Neural cell (in vitro differentiated cells): ENCODE measurements around the gene HAUS3. TPM values are rescaled to one million over a fixed set of nuclear protein-coding genes. Genes with fewer than 3 reads are reported as not detected.

Experiments
- H2AFZ ChIP-seq: fragments of 200-600, 300-800 bp; sonication (generic), shearing (Covaris generic); 2 replicates; pipeline ENCODE4 v1.6.0; 2014; ENCODE audit warnings: low read depth, mild to moderate bottlenecking, antibody characterized with exemption, low read length, moderate library complexity
- H3F3A ChIP-seq: fragments of 200-600 bp; shearing (Covaris generic); 2 replicates; pipeline ENCODE4 v1.6.1; 2016; ENCODE audit warnings: mild to moderate bottlenecking, moderate library complexity, mixed read lengths, antibody characterized with exemption, low read length; ENCODE audit not compliant: insufficient read depth, poor library complexity, severe bottlenecking
- H3K27ac ChIP-seq: fragments of 200-600, 300-800 bp; sonication (generic), shearing (Covaris generic); 2 replicates; pipeline ENCODE4 v1.5.1; 2014; ENCODE audit warnings: mild to moderate bottlenecking, low read length, moderate library complexity
- H3K27me3 ChIP-seq: fragments of 300-800, 200-600 bp; sonication (generic), shearing (Covaris generic); 2 replicates; pipeline ENCODE4 v1.6.0; 2014; ENCODE audit warnings: mild to moderate bottlenecking, low read depth, low read length, moderate library complexity; ENCODE audit not compliant: insufficient read depth
- H3K36me3 ChIP-seq: fragments of 300-800, 200-600 bp; sonication (generic), shearing (Covaris generic); 2 replicates; pipeline ENCODE4 v1.5.1; 2014; ENCODE audit warnings: mild to moderate bottlenecking, antibody characterized with exemption, low read length, moderate library complexity; ENCODE audit not compliant: insufficient read depth
- H3K4me2 ChIP-seq: fragments of 300-800, 200-600 bp; sonication (generic), shearing (Covaris generic); 2 replicates; pipeline ENCODE4 v1.6.0; 2014; ENCODE audit warnings: mild to moderate bottlenecking, low read length
- H3K4me3 ChIP-seq: fragments of 300-800, 200-600 bp; sonication (generic), shearing (Covaris generic); 2 replicates; pipeline ENCODE4 v1.5.1; 2014; ENCODE audit warnings: mild to moderate bottlenecking, low read length, moderate library complexity
- H3K79me2 ChIP-seq: fragments of 200-600 bp; shearing (Covaris generic); replicated peaks from 2 replicates; pipeline ENCODE4 v1.6.0; 2014; ENCODE audit warnings: mild to moderate bottlenecking, low read length, moderate library complexity; ENCODE audit not compliant: insufficient read depth
- H3K9ac ChIP-seq: fragments of 300-800, 200-600 bp; sonication (generic), shearing (Covaris generic); 2 replicates; pipeline ENCODE4 v1.6.1; 2016; ENCODE audit warnings: mild to moderate bottlenecking, low read length, mixed read lengths
- H3K9me2 ChIP-seq: fragments of 200-600 bp; shearing (Covaris generic); 2 replicates; pipeline ENCODE4 v1.6.1; 2016; ENCODE audit warnings: mild to moderate bottlenecking, low read length, mixed read lengths; ENCODE audit not compliant: insufficient read depth
- H3K9me3 ChIP-seq: fragments of 200-600, 300-800 bp; sonication (generic), shearing (Covaris generic); 2 replicates; pipeline ENCODE4 v1.6.1; 2016; ENCODE audit warnings: mild to moderate bottlenecking, mixed run types, low read length, moderate library complexity, mixed read lengths
- H4K20me1 ChIP-seq: fragments of 200-600 bp; shearing (Covaris generic); 2 replicates; pipeline ENCODE4 v1.6.1; 2016; ENCODE audit warnings: mild to moderate bottlenecking, mixed run types; ENCODE audit not compliant: insufficient read depth
- EP300 ChIP-seq: fragments of 450-650 bp; conservative IDR thresholded peaks from 2 replicates; pipeline ENCODE4 v1.6.1; 2014; ENCODE audit warnings: antibody characterized with exemption, mild to moderate bottlenecking, moderate library complexity; ENCODE audit not compliant: poor library complexity, severe bottlenecking
- EZH2 ChIP-seq: fragments of 200-600, 300-800 bp; shearing (Covaris generic), sonication (generic); IDR thresholded peaks from 2 replicates; pipeline ENCODE4 v1.6.1; 2014; ENCODE audit warnings: antibody characterized with exemption, low read length, borderline replicate concordance, mild to moderate bottlenecking; ENCODE audit not compliant: insufficient read depth, poor library complexity, severe bottlenecking
- MXI1 ChIP-seq: fragments of 450-650 bp; conservative IDR thresholded peaks from 2 replicates; pipeline ENCODE4 v1.6.1; 2014; ENCODE audit warnings: antibody characterized with exemption, mild to moderate bottlenecking; ENCODE audit not compliant: poor library complexity, severe bottlenecking
- POLR2AphosphoS5 ChIP-seq: IDR thresholded peaks from 2 replicates; pipeline ENCODE4 v1.6.1; 2012
- RAD21 ChIP-seq: fragments of 450-650 bp; conservative IDR thresholded peaks from 2 replicates; pipeline ENCODE4 v1.6.1; 2014; ENCODE audit warnings: antibody characterized with exemption, mild to moderate bottlenecking, moderate library complexity
- SMC3 ChIP-seq: fragments of 450-650 bp; conservative IDR thresholded peaks from 2 replicates; pipeline ENCODE4 v1.6.1; 2014; ENCODE audit warnings: antibody characterized with exemption, mild to moderate bottlenecking, moderate library complexity; ENCODE audit not compliant: poor library complexity
- TAF1 ChIP-seq: IDR thresholded peaks from 2 replicates; pipeline ENCODE4 v1.6.1; 2012; ENCODE audit warnings: low read depth
- polyA plus RNA-seq: library from polyadenylated mRNA; depleted of rRNA; stranded (reverse); fragments of >200 nt; gene quantifications from 2 replicates; pipeline ENCODE4 v1.2.3, GENCODE V29; 2014
- TF ChIP-seq, protein P1 (sequence below): IDR thresholded peaks from 2 replicates; pipeline ENCODE4 v1.6.1; 2012; ENCODE audit warnings: borderline replicate concordance
- TF ChIP-seq, protein P2 (sequence below): fragments of 450-650 bp; IDR thresholded peaks from 2 replicates; pipeline ENCODE4 v1.5.1; 2014; ENCODE audit warnings: antibody characterized with exemption, mild to moderate bottlenecking, moderate library complexity; ENCODE audit not compliant: poor library complexity, severe bottlenecking

Gene HAUS3
- polyA plus RNA-seq, 1 donor from 2014 or later: 34.2 TPM

DNA sequence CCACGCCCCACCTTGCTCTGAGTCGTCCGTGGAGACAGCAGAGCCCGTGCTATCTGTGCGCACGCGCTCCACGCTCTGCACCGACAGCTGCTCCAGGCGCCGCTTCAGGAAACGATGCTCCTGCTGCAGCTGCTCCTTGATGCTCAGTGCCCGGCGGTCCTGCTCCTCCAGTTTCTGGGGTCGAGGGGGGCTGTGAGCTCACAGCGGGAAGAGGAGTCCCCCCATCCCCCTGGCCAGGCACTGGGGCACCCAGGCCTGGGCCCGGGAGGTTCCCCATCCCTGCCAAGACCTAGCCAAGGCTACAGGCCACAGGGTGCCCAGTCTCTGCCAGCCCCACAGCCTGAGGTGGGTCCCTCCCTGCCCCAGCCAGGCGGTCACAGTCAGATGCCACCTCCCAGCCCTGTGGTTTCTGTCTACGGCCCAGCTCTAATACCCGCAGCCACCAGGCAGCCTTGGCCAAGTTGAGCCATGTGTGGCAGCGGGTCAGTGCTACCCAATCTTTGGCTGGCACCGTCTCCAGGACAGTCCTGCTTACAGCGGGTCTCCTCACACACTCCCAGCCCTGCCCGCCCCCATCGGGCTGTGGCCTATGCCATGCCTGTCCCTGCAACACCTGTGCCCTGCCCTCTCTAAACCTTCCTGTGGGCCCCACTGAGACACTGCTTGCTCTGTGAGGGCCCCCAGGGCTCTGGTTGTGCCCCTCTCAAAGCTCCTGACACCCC lies 9.3 kb upstream of the HAUS3 start:
- no peaks in the 10 kb centered on the region for H3K9me3 ChIP-seq
- H3K36me3 ChIP-seq: no peaks in the 10 kb centered on the region
- peaks cover 8% of the 10 kb centered on the region for H4K20me1 ChIP-seq
- H3K27ac ChIP-seq: no peak overlapping the region
- no peak overlapping the region for H3K9ac ChIP-seq
- H2AFZ ChIP-seq: no peak overlapping the region
- TF ChIP-seq RAD21 (no peak), POLR2AphosphoS5 (no peak), SMC3 (no peak), EZH2 (no peak), MXI1 (no peak)
- TF ChIP-seq, protein P1, sequence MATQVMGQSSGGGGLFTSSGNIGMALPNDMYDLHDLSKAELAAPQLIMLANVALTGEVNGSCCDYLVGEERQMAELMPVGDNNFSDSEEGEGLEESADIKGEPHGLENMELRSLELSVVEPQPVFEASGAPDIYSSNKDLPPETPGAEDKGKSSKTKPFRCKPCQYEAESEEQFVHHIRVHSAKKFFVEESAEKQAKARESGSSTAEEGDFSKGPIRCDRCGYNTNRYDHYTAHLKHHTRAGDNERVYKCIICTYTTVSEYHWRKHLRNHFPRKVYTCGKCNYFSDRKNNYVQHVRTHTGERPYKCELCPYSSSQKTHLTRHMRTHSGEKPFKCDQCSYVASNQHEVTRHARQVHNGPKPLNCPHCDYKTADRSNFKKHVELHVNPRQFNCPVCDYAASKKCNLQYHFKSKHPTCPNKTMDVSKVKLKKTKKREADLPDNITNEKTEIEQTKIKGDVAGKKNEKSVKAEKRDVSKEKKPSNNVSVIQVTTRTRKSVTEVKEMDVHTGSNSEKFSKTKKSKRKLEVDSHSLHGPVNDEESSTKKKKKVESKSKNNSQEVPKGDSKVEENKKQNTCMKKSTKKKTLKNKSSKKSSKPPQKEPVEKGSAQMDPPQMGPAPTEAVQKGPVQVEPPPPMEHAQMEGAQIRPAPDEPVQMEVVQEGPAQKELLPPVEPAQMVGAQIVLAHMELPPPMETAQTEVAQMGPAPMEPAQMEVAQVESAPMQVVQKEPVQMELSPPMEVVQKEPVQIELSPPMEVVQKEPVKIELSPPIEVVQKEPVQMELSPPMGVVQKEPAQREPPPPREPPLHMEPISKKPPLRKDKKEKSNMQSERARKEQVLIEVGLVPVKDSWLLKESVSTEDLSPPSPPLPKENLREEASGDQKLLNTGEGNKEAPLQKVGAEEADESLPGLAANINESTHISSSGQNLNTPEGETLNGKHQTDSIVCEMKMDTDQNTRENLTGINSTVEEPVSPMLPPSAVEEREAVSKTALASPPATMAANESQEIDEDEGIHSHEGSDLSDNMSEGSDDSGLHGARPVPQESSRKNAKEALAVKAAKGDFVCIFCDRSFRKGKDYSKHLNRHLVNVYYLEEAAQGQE: no peak
- H3F3A ChIP-seq: no peaks in the 10 kb centered on the region
- no peak overlapping the region for H3K4me2 ChIP-seq
- no peaks in the 10 kb centered on the region for H3K9me2 ChIP-seq
- H3K27me3 ChIP-seq: no peaks in the 10 kb centered on the region
- no peak overlapping the region for H3K4me3 ChIP-seq
- peaks cover 6% of the 10 kb centered on the region for H3K79me2 ChIP-seq

DNA sequence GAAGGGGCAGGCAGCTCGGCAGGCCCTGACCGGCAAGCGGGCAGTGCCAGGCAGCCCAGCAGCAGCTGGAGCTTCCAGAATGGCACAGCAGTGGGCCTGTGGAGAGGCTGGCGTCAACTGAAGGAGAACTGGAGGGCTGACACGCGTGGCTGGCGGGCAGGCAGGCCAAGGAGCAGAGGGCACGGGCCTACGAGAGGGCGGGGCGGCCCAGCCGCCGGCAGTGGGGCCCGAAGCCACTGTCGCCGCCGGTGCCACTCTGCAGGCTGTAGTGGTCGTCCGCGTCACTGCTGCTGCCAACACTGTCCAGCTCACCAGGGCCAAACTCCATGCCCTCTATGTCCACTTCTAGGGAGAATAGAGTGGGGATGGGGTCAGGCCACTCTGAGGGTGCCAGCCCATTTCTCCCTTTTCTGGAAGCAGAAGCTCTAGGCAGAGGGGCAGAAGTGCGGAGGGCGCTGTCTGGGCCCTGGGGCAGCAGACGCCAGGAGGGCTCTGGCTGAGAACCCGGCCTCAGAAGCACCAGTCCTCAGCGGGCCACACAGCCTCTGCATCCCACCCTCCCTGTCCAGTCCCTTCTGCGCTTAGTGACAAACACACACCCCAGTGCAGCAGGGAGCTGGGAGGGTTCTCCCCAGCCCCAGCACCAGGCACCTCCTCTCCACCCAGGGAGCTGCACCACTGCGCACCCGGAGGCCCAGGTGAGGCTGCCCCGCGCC lies 8.6 kb upstream of the HAUS3 start:
- Histone ChIP-seq H3K36me3 (no peaks in the 10 kb centered on the region), H3K79me2 (peaks cover 6% of the 10 kb centered on the region), H3K27me3 (no peaks in the 10 kb centered on the region), H3F3A (no peaks in the 10 kb centered on the region), H3K9me3 (no peaks in the 10 kb centered on the region), H3K4me2 (no peak overlapping the region), H3K9me2 (no peaks in the 10 kb centered on the region), H4K20me1 (peaks cover 1% of the 10 kb centered on the region), H3K27ac (no peak overlapping the region), H2AFZ (no peak overlapping the region), H3K9ac (no peak overlapping the region), H3K4me3 (no peak overlapping the region)
- TF ChIP-seq EP300 (no peak), SMC3 (no peak), RAD21 (no peak), POLR2AphosphoS5 (no peak)

DNA sequence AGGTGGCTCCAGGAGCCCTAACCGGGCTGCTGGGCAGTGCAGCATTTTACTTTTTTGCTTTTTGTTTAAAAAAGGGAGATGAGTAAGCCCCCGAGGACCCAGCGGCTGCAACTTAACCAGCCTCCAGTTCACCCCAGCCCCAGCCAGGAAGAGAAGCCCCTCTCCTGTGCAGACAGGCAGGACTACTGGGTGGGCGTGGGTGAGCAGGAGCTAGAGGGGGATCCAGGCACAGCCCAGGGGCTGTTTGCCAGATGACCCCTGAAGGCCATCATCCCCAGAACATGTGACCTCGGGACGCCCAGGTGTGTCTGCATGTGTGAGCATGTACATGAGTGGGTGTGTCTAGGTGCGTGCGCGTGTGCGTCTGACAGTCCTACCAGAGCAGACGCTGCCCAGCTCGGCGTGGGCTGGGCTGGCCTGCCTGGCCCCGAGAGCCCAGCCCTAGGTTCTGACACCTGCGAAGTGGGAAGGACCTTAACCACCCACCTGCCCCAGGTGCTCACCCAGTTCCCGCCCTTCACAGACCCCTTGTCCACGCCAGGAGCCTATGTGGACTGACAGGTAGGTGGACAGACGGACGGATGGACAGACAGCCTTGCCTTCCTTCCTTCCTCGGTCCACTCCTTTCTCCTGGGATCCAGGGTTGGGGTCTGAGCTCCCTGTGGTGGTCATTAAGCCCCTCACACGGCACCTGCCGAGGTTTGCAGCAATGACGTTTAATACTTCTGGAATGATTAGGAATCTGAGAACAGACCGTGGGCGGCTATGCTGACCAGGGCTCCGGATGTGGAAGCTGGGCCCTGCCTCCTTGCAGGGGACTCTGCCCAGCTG lies 7.8 kb upstream of the HAUS3 start:
- no peaks in the 10 kb centered on the region for H3K36me3 ChIP-seq

More for the DNA sequence above, 7.8 kb upstream of the HAUS3 start:
- Histone ChIP-seq H4K20me1 (no peaks in the 10 kb centered on the region), H3K27ac (no peak overlapping the region), H3K4me3 (no peak overlapping the region), H3F3A (no peaks in the 10 kb centered on the region), H3K9ac (no peak overlapping the region), H3K9me2 (no peaks in the 10 kb centered on the region), H2AFZ (no peak overlapping the region), H3K27me3 (no peaks in the 10 kb centered on the region), H3K79me2 (peaks cover 6% of the 10 kb centered on the region), H3K4me2 (no peak overlapping the region), H3K9me3 (no peaks in the 10 kb centered on the region)
- TF ChIP-seq SMC3: no peak
- TF ChIP-seq, protein P1: no peak
- no peak for TF ChIP-seq EZH2
- no peak for TF ChIP-seq POLR2AphosphoS5
- TF ChIP-seq TAF1: no peak
- TF ChIP-seq, protein P2, sequence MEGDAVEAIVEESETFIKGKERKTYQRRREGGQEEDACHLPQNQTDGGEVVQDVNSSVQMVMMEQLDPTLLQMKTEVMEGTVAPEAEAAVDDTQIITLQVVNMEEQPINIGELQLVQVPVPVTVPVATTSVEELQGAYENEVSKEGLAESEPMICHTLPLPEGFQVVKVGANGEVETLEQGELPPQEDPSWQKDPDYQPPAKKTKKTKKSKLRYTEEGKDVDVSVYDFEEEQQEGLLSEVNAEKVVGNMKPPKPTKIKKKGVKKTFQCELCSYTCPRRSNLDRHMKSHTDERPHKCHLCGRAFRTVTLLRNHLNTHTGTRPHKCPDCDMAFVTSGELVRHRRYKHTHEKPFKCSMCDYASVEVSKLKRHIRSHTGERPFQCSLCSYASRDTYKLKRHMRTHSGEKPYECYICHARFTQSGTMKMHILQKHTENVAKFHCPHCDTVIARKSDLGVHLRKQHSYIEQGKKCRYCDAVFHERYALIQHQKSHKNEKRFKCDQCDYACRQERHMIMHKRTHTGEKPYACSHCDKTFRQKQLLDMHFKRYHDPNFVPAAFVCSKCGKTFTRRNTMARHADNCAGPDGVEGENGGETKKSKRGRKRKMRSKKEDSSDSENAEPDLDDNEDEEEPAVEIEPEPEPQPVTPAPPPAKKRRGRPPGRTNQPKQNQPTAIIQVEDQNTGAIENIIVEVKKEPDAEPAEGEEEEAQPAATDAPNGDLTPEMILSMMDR: no peak
- TF ChIP-seq EP300: no peak
- TF ChIP-seq RAD21: no peak
- TF ChIP-seq MXI1: no peak
